Measurements from ENCODE around the gene PEAK3. TPM values are rescaled to one million over a fixed set of nuclear protein-coding genes. Genes with fewer than 3 reads are reported as not detected.

Gene PEAK3
- total and polyA plus RNA-seq, 10 of the 15 experiments (the other 5 are each of a cell fraction or from before 2014, with no cell fraction given), result 0.03 to 0.10 (median 0.05) TPM; not detected in 7

DNA sequence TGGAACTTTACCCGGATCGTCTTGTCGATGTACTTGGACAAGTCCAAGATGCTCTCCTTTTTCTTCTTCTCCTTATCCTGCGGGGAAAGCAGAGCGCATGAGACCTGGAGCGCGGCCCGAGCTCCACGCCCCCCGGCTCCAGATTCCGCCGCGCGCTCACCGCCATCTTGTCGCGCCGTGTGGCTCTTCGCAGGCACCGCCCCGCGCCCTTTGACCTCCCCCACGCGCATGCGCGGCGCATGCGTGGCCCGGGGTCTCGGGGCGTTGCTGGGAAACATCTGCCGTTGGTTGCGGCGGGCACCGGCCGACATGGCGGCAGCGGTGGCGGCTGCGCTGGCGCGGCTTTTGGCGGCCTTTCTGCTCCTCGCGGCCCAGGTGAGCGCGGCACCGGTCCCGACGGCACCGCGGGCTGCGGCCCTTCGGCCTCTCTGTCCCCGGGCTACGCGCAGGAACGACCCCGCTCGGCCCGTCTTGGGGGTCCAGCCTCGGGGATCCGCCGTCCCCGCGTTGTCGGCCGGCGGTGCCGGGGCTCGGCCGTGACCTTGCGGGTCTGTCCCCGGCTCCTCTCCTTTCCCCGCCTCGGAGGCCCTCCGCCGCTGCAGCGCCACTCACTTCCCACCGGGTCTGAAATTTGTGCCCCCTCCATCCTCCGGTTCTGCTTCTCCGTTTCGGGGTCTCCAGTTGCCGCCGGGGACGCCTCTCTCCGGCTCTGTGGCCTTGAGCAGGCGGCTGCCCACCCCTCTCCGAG lies 46.6 kb upstream of the PEAK3 start, which contains the start of the genes LSM7 and SPPL2B (continued):
- TF ChIP-seq, protein P1, sequence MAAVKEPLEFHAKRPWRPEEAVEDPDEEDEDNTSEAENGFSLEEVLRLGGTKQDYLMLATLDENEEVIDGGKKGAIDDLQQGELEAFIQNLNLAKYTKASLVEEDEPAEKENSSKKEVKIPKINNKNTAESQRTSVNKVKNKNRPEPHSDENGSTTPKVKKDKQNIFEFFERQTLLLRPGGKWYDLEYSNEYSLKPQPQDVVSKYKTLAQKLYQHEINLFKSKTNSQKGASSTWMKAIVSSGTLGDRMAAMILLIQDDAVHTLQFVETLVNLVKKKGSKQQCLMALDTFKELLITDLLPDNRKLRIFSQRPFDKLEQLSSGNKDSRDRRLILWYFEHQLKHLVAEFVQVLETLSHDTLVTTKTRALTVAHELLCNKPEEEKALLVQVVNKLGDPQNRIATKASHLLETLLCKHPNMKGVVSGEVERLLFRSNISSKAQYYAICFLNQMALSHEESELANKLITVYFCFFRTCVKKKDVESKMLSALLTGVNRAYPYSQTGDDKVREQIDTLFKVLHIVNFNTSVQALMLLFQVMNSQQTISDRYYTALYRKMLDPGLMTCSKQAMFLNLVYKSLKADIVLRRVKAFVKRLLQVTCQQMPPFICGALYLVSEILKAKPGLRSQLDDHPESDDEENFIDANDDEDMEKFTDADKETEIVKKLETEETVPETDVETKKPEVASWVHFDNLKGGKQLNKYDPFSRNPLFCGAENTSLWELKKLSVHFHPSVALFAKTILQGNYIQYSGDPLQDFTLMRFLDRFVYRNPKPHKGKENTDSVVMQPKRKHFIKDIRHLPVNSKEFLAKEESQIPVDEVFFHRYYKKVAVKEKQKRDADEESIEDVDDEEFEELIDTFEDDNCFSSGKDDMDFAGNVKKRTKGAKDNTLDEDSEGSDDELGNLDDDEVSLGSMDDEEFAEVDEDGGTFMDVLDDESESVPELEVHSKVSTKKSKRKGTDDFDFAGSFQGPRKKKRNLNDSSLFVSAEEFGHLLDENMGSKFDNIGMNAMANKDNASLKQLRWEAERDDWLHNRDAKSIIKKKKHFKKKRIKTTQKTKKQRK (IDR thresholded peaks at IDR 0.05; ENCODE audit: low read depth, low read length), result no peak
- TF ChIP-seq CBFB (IDR thresholded peaks at IDR 0.05; ENCODE audit: low read depth) (peak; percentile 14; the same call in 1 of the 2 replicates), TCF3 (IDR thresholded peaks at IDR 0.05; ENCODE audit: borderline replicate concordance, insufficient read depth, low read depth, low read length) (no peak), RAD51 (IDR thresholded peaks at IDR 0.05) (no peak), SMAD1 (IDR thresholded peaks at IDR 0.05; ENCODE audit: low read depth, partially characterized antibody) (no peak), SIX5 (IDR thresholded peaks at IDR 0.05; ENCODE audit: low read depth, low read length, severe bottlenecking) (peak; percentile 35), CHD1 (IDR thresholded peaks at IDR 0.05; ENCODE audit: low read depth, low read length) (no peak; the same call in 1 of the 2 replicates), SP1 (IDR thresholded peaks at IDR 0.05; ENCODE audit: low read depth, low read length) (peak; percentile 60)
- TF ChIP-seq, protein P2, sequence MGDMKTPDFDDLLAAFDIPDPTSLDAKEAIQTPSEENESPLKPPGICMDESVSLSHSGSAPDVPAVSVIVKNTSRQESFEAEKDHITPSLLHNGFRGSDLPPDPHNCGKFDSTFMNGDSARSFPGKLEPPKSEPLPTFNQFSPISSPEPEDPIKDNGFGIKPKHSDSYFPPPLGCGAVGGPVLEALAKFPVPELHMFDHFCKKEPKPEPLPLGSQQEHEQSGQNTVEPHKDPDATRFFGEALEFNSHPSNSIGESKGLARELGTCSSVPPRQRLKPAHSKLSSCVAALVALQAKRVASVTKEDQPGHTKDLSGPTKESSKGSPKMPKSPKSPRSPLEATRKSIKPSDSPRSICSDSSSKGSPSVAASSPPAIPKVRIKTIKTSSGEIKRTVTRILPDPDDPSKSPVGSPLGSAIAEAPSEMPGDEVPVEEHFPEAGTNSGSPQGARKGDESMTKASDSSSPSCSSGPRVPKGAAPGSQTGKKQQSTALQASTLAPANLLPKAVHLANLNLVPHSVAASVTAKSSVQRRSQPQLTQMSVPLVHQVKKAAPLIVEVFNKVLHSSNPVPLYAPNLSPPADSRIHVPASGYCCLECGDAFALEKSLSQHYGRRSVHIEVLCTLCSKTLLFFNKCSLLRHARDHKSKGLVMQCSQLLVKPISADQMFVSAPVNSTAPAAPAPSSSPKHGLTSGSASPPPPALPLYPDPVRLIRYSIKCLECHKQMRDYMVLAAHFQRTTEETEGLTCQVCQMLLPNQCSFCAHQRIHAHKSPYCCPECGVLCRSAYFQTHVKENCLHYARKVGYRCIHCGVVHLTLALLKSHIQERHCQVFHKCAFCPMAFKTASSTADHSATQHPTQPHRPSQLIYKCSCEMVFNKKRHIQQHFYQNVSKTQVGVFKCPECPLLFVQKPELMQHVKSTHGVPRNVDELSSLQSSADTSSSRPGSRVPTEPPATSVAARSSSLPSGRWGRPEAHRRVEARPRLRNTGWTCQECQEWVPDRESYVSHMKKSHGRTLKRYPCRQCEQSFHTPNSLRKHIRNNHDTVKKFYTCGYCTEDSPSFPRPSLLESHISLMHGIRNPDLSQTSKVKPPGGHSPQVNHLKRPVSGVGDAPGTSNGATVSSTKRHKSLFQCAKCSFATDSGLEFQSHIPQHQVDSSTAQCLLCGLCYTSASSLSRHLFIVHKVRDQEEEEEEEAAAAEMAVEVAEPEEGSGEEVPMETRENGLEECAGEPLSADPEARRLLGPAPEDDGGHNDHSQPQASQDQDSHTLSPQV (IDR thresholded peaks at IDR 0.05), result no peak
- TF ChIP-seq, protein P3, sequence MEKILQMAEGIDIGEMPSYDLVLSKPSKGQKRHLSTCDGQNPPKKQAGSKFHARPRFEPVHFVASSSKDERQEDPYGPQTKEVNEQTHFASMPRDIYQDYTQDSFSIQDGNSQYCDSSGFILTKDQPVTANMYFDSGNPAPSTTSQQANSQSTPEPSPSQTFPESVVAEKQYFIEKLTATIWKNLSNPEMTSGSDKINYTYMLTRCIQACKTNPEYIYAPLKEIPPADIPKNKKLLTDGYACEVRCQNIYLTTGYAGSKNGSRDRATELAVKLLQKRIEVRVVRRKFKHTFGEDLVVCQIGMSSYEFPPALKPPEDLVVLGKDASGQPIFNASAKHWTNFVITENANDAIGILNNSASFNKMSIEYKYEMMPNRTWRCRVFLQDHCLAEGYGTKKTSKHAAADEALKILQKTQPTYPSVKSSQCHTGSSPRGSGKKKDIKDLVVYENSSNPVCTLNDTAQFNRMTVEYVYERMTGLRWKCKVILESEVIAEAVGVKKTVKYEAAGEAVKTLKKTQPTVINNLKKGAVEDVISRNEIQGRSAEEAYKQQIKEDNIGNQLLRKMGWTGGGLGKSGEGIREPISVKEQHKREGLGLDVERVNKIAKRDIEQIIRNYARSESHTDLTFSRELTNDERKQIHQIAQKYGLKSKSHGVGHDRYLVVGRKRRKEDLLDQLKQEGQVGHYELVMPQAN (conservative IDR thresholded peaks at IDR 0.05), result peak; percentile 97
- TF ChIP-seq, protein P4, sequence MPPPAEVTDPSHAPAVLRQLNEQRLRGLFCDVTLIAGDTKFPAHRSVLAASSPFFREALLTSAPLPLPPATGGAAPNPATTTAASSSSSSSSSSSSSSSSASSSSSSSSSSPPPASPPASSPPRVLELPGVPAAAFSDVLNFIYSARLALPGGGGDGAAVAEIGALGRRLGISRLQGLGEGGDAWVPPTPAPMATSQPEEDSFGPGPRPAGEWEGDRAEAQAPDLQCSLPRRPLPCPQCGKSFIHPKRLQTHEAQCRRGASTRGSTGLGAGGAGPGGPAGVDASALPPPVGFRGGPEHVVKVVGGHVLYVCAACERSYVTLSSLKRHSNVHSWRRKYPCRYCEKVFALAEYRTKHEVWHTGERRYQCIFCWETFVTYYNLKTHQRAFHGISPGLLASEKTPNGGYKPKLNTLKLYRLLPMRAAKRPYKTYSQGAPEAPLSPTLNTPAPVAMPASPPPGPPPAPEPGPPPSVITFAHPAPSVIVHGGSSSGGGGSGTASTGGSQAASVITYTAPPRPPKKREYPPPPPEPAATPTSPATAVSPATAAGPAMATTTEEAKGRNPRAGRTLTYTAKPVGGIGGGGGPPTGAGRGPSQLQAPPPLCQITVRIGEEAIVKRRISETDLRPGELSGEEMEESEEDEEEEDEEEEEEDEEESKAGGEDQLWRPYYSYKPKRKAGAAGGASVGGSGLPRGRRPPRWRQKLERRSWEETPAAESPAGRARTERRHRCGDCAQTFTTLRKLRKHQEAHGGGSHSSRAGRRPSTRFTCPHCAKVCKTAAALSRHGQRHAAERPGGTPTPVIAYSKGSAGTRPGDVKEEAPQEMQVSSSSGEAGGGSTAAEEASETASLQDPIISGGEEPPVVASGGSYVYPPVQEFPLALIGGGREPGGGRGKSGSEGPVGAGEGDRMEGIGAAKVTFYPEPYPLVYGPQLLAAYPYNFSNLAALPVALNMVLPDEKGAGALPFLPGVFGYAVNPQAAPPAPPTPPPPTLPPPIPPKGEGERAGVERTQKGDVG (CRISPR knock-in tag; IDR thresholded peaks at IDR 0.05), result no peak
- TF ChIP-seq, protein P5, sequence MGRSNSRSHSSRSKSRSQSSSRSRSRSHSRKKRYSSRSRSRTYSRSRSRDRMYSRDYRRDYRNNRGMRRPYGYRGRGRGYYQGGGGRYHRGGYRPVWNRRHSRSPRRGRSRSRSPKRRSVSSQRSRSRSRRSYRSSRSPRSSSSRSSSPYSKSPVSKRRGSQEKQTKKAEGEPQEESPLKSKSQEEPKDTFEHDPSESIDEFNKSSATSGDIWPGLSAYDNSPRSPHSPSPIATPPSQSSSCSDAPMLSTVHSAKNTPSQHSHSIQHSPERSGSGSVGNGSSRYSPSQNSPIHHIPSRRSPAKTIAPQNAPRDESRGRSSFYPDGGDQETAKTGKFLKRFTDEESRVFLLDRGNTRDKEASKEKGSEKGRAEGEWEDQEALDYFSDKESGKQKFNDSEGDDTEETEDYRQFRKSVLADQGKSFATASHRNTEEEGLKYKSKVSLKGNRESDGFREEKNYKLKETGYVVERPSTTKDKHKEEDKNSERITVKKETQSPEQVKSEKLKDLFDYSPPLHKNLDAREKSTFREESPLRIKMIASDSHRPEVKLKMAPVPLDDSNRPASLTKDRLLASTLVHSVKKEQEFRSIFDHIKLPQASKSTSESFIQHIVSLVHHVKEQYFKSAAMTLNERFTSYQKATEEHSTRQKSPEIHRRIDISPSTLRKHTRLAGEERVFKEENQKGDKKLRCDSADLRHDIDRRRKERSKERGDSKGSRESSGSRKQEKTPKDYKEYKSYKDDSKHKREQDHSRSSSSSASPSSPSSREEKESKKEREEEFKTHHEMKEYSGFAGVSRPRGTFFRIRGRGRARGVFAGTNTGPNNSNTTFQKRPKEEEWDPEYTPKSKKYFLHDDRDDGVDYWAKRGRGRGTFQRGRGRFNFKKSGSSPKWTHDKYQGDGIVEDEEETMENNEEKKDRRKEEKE (IDR thresholded peaks at IDR 0.05), result no peak
